Progenitor cell of endocrine pancreas (in vitro differentiated cells): ENCODE data around the gene RELL2. TPM values are rescaled to one million over a fixed set of nuclear protein-coding genes. Genes with fewer than 3 reads are reported as not detected.

Experiments
- DNase-seq: peaks from one replicate; pipeline ENCODE4 v3.0.0; 2021; ENCODE audit warnings: low spot score; ENCODE audit not compliant: unreplicated experiment
- H3K27ac Mint-ChIP-seq: 2 replicates; pipeline ENCODE4 v1.8.0; 2021; ENCODE audit warnings: mild to moderate bottlenecking, moderate library complexity, mixed read lengths
- H3K27me3 Mint-ChIP-seq: 2 replicates; pipeline ENCODE4 v1.8.0; 2021; ENCODE audit warnings: mixed read lengths
- H3K36me3 Mint-ChIP-seq: 2 replicates; pipeline ENCODE4 v1.8.0; 2022; ENCODE audit warnings: mixed read lengths; ENCODE audit not compliant: insufficient read depth
- H3K4me1 Mint-ChIP-seq: 2 replicates; pipeline ENCODE4 v1.8.0; 2021; ENCODE audit warnings: low read depth, mixed read lengths
- H3K4me3 Mint-ChIP-seq: 2 replicates; pipeline ENCODE4 v1.8.0; 2021; ENCODE audit warnings: low read depth, mild to moderate bottlenecking, moderate library complexity, mixed read lengths
- H3K9me3 Mint-ChIP-seq: 2 replicates; pipeline ENCODE4 v1.8.0; 2021; ENCODE audit warnings: low read depth, mixed read lengths
- total RNA-seq: library from RNA; stranded (reverse); gene quantifications from 2 replicates; pipeline ENCODE4 v1.2.1, GENCODE V29; 2021
- TF ChIP-seq, protein P1 (sequence below): fragments of 200-600 bp; sonication (generic); IDR thresholded peaks from one replicate; pipeline ENCODE4 v1.5.0; 2021; ENCODE audit warnings: antibody characterized with exemption, mild to moderate bottlenecking; ENCODE audit not compliant: unreplicated experiment

RELL2 gene
- total RNA-seq, 1 donor from 2014 or later = 5.2 TPM

DNA sequence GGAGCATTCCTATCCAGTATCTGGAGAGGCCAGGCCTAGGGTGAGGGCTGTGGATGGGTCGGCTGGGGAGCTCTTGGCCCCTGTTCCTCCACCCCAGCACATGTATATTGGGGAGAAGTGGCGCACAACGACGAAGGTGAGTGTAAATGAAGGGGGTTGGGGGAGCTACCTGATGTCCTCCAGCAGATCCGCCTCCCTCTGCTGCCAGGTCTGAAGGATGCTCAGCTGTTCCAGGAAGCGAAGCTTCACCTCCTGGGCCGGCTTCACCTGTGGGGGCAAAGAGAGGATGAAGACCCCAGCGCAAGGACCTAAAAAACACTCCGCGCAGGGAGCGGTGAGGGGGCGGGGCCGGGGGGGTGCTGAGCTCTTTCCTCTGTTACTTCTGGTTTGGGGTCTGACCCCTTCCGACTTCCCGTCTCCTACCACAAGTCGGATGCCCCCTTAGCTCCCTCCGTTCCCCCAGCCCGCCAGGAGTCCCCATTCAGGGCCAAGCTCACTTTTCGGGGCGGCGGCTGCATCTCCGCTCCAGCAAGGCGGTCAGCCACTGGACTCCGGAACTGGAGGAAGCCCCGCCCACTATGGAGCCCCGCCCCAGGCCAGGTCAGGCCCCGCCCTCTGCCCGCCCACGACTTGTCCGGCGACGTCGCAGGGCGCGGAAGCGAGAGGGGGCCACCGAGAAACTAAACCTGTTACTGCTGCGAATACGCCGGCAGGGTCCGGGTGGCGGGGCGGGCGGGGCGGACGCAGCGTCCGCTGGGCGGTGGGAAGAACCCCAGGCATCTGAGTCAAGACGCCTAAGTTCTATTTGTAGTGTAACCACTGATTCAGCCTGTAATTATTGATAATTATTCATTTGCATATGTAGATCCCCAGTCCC, 14.3 kb downstream of the RELL2 start, which contains the start of gene FCHSD1:
Gene FCHSD1, minus strand, starts transcription at position 568 of the 877 bp plus-strand sequence. Its CDS starts 50 bp downstream, at position 518.
- Mint-ChIP-seq H3K27me3 (peaks cover 14% of the 10 kb centered on the region), H3K4me1 (peaks cover 2% of the 10 kb centered on the region), H3K9me3 (no peaks in the 10 kb centered on the region), H3K27ac (peak within 1 kb of the TSS; percentile 87), H3K4me3 (peak within 1 kb of the TSS; percentile 94), H3K36me3 (no peaks in the 10 kb centered on the region)
- DNase-seq = peak; percentile 83
- TF ChIP-seq, protein P1, sequence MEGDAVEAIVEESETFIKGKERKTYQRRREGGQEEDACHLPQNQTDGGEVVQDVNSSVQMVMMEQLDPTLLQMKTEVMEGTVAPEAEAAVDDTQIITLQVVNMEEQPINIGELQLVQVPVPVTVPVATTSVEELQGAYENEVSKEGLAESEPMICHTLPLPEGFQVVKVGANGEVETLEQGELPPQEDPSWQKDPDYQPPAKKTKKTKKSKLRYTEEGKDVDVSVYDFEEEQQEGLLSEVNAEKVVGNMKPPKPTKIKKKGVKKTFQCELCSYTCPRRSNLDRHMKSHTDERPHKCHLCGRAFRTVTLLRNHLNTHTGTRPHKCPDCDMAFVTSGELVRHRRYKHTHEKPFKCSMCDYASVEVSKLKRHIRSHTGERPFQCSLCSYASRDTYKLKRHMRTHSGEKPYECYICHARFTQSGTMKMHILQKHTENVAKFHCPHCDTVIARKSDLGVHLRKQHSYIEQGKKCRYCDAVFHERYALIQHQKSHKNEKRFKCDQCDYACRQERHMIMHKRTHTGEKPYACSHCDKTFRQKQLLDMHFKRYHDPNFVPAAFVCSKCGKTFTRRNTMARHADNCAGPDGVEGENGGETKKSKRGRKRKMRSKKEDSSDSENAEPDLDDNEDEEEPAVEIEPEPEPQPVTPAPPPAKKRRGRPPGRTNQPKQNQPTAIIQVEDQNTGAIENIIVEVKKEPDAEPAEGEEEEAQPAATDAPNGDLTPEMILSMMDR = peak; percentile 12

DNA sequence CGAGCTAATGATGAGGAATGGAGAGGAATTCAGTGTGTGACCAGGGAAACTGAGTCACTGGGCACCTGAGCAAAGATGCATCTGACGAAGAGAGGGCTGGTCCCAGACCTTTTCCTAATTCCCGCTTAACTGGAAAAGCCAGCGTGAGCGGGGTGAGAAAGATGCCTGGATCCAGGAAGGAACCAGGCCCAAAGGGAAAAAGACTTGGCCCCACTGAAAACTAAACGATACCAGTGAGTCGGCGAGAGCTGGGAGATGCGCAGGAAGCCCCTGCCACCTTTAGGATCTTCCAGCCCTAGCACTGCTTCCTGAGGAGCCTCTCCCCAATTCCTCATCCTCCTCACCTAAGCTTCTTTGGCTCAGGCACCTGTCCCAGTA, 14.9 kb downstream of the RELL2 start:
- Mint-ChIP-seq H3K4me3 (peak overlapping the region; percentile 94), H3K27ac (no peak overlapping the region)

DNA sequence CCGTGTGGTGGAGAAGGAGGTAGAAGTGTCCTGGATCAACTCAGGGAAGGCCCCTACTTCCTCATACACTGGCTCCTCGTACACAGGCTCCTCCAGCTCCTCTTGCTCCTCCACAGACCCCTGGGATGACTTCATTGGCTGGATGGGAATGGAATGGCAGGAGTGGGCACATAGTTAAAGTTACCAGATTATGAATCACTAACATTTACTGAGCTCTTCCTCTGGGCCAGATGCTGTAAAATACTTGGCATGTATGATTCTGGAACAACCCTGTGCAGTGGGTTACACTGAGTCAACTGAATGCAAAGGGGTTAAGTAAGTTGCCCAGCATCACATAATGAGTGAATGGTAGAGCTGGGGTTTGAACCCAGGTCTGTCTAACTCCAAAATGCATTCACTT, 17.5 kb downstream of the RELL2 start:
- Mint-ChIP-seq H3K36me3 (no peaks in the 10 kb centered on the region), H3K27ac (no peak overlapping the region), H3K27me3 (peaks cover 14% of the 10 kb centered on the region), H3K9me3 (no peaks in the 10 kb centered on the region), H3K4me1 (peaks cover 2% of the 10 kb centered on the region), H3K4me3 (no peak overlapping the region)
- TF ChIP-seq, protein P1 = no peak
- no peak for DNase-seq

More for the DNA sequence above, 14.9 kb downstream of the RELL2 start:
- TF ChIP-seq, protein P1 = no peak
- Mint-ChIP-seq H3K27me3 (peaks cover 14% of the 10 kb centered on the region), H3K9me3 (no peaks in the 10 kb centered on the region), H3K36me3 (no peaks in the 10 kb centered on the region), H3K4me1 (peaks cover 2% of the 10 kb centered on the region)
- no peak for DNase-seq

DNA sequence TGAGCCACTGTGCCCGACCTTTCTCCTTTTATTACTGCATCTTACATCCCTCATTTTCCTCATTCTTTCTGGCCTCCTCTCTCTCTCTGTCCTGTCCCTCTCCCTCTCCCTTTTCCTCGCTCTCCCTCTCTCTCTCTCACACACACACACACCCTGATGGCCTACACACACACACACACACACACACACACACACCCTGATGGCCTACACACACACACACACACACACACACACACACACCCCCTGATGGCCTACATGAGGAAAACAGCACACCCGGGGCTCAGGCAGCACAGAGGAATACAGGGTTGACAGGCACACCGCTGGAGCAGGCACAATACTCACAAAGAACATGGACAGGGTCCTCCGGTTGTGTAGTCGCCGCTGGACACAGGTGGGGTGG, 18.2 kb downstream of the RELL2 start:
- H3K27me3 Mint-ChIP-seq = peaks cover 14% of the 10 kb centered on the region
- no peak overlapping the region for H3K27ac Mint-ChIP-seq
- TF ChIP-seq, protein P1 = no peak
- H3K36me3 Mint-ChIP-seq = no peaks in the 10 kb centered on the region
- DNase-seq = no peak
- H3K4me1 Mint-ChIP-seq = peaks cover 2% of the 10 kb centered on the region
- no peak overlapping the region for H3K4me3 Mint-ChIP-seq
- H3K9me3 Mint-ChIP-seq = no peaks in the 10 kb centered on the region

DNA sequence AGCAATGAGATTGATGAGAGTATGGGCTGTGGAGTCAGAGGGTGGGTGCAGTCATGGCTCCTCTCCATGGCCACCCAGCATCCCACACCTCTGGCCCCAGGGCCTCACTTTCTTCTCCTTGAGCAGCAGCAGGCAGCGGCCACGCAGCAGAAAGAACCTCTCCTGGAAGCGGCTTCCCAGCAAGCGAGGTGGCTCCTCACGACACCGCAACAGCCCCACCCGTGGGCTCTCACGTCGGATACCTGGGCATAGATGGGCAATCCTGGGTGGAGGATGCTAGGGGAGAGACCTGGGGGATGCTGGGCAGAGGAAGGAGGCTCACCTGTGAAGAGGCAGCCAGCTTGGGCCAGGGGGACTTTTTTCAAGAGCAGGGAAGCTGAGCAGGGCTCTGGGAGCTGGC, 19.6 kb downstream of the RELL2 start:
- TF ChIP-seq, protein P1 = no peak
- H3K4me1 Mint-ChIP-seq = no peaks in the 10 kb centered on the region
- H3K36me3 Mint-ChIP-seq = no peaks in the 10 kb centered on the region
- H3K27me3 Mint-ChIP-seq = peaks cover 14% of the 10 kb centered on the region
- no peak overlapping the region for H3K27ac Mint-ChIP-seq
- DNase-seq = no peak
- H3K9me3 Mint-ChIP-seq = no peaks in the 10 kb centered on the region
- H3K4me3 Mint-ChIP-seq = no peak overlapping the region
